Karpas-422 (cell line): ENCODE results near the gene LSM4. TPM values are rescaled to one million over a fixed set of nuclear protein-coding genes. Genes with fewer than 3 reads are reported as not detected.

ENCODE experiments used
- DNase-seq: peaks from one replicate; pipeline ENCODE4 v3.0.0-alpha.2; 2015
- H2AFZ ChIP-seq: fragments of 200-600 bp; sonication (generic); 2 replicates; pipeline ENCODE4 v1.6.1; 2014; ENCODE audit warnings: antibody characterized with exemption, low read length, mixed read lengths
- H3K27ac ChIP-seq: fragments of 200-600 bp; sonication (generic); 2 replicates; pipeline ENCODE4 v1.5.1; 2014; ENCODE audit warnings: mild to moderate bottlenecking, low read length, moderate library complexity
- H3K27me3 ChIP-seq: fragments of 200-600 bp; sonication (generic); 2 replicates; pipeline ENCODE4 v1.6.1; 2014; ENCODE audit warnings: low read length, mixed read lengths
- H3K36me3 ChIP-seq: fragments of 200-600 bp; sonication (generic); 2 replicates; pipeline ENCODE4 v1.6.1; 2014; ENCODE audit warnings: low read length, mixed read lengths; ENCODE audit not compliant: insufficient read depth
- H3K4me1 ChIP-seq: fragments of 200-600 bp; sonication (generic); 2 replicates; pipeline ENCODE4 v1.6.1; 2014; ENCODE audit warnings: mild to moderate bottlenecking, low read length, mixed read lengths
- H3K4me2 ChIP-seq: fragments of 200-600 bp; sonication (generic); 2 replicates; pipeline ENCODE4 v1.6.1; 2014; ENCODE audit warnings: low read length, low read depth, mild to moderate bottlenecking; ENCODE audit not compliant: poor library complexity, severe bottlenecking
- H3K4me3 ChIP-seq: fragments of 200-600 bp; sonication (generic); 2 replicates; pipeline ENCODE4 v1.5.1; 2014; ENCODE audit warnings: mild to moderate bottlenecking, antibody characterized with exemption, low read length, mixed read lengths
- H3K79me2 ChIP-seq: fragments of 200-600 bp; sonication (generic); 2 replicates; pipeline ENCODE4 v1.6.1; 2014; ENCODE audit warnings: mild to moderate bottlenecking, low read length, mixed read lengths
- H3K9ac ChIP-seq: fragments of 200-600 bp; sonication (generic); 2 replicates; pipeline ENCODE4 v1.6.0; 2014; ENCODE audit warnings: low read length
- H3K9me2 ChIP-seq: fragments of 200-600 bp; sonication (generic), shearing (Covaris generic); replicated peaks from 2 replicates; pipeline ENCODE4 v1.6.0; 2014; ENCODE audit warnings: mild to moderate bottlenecking, low read length, moderate library complexity; ENCODE audit not compliant: insufficient read depth
- H3K9me3 ChIP-seq: fragments of 300-700, 200-600 bp; sonication (generic); 2 replicates; pipeline ENCODE4 v1.6.1; 2014; ENCODE audit warnings: low read length, mixed read lengths
- H4K20me1 ChIP-seq: fragments of 200-600 bp; sonication (generic); 2 replicates; pipeline ENCODE4 v1.6.1; 2014; ENCODE audit warnings: mild to moderate bottlenecking, antibody characterized with exemption, low read length, low read depth; ENCODE audit not compliant: insufficient read depth
- total RNA-seq: library from RNA; depleted of rRNA; stranded (reverse); fragments of >200 nt; shearing (Covaris generic); gene quantifications from 2 replicates; pipeline ENCODE4 v1.2.3, GENCODE V29; 2014; ENCODE audit warnings: low replicate concordance

The LSM4 gene
- total RNA-seq, 1 experiment from 2014 or later, result 198 TPM

DNA sequence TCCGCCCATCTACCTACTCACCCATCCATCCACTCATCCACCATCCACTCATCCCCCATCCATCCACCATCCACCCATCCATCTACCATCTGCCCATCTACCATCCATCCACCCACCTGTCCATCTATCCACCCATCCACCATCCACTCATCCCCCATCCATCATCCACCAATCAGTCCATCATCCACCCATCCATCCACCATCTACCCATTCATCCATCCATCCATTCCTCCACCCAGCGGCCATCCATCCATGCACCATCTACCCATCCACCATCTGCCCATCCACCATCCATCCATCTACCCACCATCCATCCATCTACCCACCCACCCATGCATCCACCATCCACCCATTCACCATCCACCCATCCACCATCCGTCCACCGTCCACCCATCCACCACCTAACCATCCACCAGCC, 27.8 kb downstream of the LSM4 start:
- Histone ChIP-seq H4K20me1 (no peaks in the 10 kb centered on the region), H3K9me3 (no peaks in the 10 kb centered on the region), H3K79me2 (no peaks in the 10 kb centered on the region), H3K4me1 (peaks cover 31% of the 10 kb centered on the region), H3K27ac (no peak overlapping the region), H3K9ac (no peak overlapping the region), H3K4me2 (no peak overlapping the region), H3K9me2 (no peaks in the 10 kb centered on the region), H3K4me3 (no peak overlapping the region), H3K36me3 (no peaks in the 10 kb centered on the region), H2AFZ (no peak overlapping the region), H3K27me3 (no peaks in the 10 kb centered on the region)
- no peak for DNase-seq

- Histone ChIP-seq H3K4me3 (no peak overlapping the region), H3K27me3 (no peaks in the 10 kb centered on the region), H3K4me2 (no peak overlapping the region), H3K9me2 (no peaks in the 10 kb centered on the region), H3K9ac (no peak overlapping the region), H3K36me3 (no peaks in the 10 kb centered on the region), H2AFZ (no peak overlapping the region), H3K27ac (no peak overlapping the region), H3K4me1 (peaks cover 31% of the 10 kb centered on the region), H3K9me3 (no peaks in the 10 kb centered on the region), H4K20me1 (no peaks in the 10 kb centered on the region), H3K79me2 (no peaks in the 10 kb centered on the region)
- peak; percentile 76 for DNase-seq
Observed at GRCh38 chr19:18294467-18294864, 28.4 kb downstream of the LSM4 start.

DNA sequence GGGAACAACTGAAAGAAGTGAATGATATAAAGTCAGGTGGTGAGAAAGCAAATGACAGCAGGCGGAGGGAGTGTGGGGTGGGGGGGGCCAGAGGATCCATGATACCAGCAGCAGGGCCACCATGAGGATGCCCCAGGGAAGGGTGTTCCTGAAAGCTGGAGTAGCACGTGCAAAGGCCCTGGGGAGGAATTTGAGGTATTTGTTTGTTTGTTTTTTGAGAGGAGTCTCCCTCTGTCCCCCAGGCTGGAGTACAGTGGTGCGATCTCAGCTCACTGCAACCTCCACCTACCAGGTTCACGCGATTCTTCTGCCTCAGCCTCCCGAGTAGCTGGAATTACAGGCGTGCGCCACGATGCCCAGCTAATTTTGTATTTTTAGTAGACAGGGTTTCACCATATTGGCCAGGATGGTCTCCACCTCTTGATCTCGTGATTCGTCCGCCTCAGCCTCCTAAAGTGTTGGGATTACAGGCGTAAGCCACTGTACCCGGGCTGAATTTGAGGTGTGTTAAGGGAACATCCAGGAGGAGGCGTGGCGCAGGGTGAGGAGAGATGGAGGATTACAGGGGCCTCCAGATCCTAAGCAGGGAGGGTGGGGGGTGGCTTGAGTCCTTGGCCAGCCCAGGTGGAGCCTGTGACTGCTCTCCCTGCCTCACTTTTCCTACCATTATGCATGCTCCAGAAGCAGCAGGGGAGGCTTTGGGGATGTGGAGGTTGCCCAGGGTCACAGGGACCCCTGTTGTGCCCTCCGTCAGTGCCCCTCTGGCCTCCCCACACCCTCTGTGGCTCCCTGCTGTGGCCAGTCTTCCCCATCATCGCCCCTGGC, 29.0 kb downstream of the LSM4 start:
- H3K4me2 ChIP-seq, result no peak overlapping the region
- H3K4me1 ChIP-seq, result peaks cover 31% of the 10 kb centered on the region
- no peak overlapping the region for H2AFZ ChIP-seq
- H4K20me1 ChIP-seq, result no peaks in the 10 kb centered on the region
- no peaks in the 10 kb centered on the region for H3K36me3 ChIP-seq
- H3K9me2 ChIP-seq, result no peaks in the 10 kb centered on the region
- no peak overlapping the region for H3K4me3 ChIP-seq
- H3K27ac ChIP-seq, result no peak overlapping the region
- 0 out of 2 replicates have a peak overlapping the region, but pooled peaks have one; percentile 78 for H3K9ac ChIP-seq
- DNase-seq, result no peak
- no peaks in the 10 kb centered on the region for H3K9me3 ChIP-seq
- no peaks in the 10 kb centered on the region for H3K79me2 ChIP-seq
- no peaks in the 10 kb centered on the region for H3K27me3 ChIP-seq

- no peak for DNase-seq
Observed at GRCh38 chr19:18292810-18293641, 29.9 kb downstream of the LSM4 start.

GRCh38 chr19:18292462-18292809, 30.4 kb downstream of the LSM4 start:
- Histone ChIP-seq H3K27me3 (no peaks in the 10 kb centered on the region), H3K4me3 (peak overlapping the region; percentile 69), H4K20me1 (no peaks in the 10 kb centered on the region), H3K9me3 (no peaks in the 10 kb centered on the region), H3K9me2 (no peaks in the 10 kb centered on the region), H3K36me3 (no peaks in the 10 kb centered on the region), H3K4me1 (peaks cover 31% of the 10 kb centered on the region), H3K27ac (no peak overlapping the region), H3K79me2 (no peaks in the 10 kb centered on the region), H2AFZ (peak overlapping the region; percentile 67), H3K9ac (peak overlapping the region; percentile 78), H3K4me2 (peak overlapping the region; percentile 79)
- DNase-seq, result no peak

More at GRCh38 chr19:18292810-18293641, 29.9 kb downstream of the LSM4 start:
- H3K36me3 ChIP-seq, result no peaks in the 10 kb centered on the region
- no peaks in the 10 kb centered on the region for H4K20me1 ChIP-seq
- no peaks in the 10 kb centered on the region for H3K9me3 ChIP-seq
- peak overlapping the region; percentile 67; the same call in 1 of the 2 replicates for H2AFZ ChIP-seq
- H3K27ac ChIP-seq, result no peak overlapping the region
- no peaks in the 10 kb centered on the region for H3K79me2 ChIP-seq
- peaks cover 31% of the 10 kb centered on the region for H3K4me1 ChIP-seq
- no peaks in the 10 kb centered on the region for H3K9me2 ChIP-seq
- H3K4me2 ChIP-seq, result peak overlapping the region; percentile 79
- peak overlapping the region; percentile 78 for H3K9ac ChIP-seq
- no peaks in the 10 kb centered on the region for H3K27me3 ChIP-seq
- peak overlapping the region; percentile 69 for H3K4me3 ChIP-seq

- no peaks in the 10 kb centered on the region for H3K27me3 ChIP-seq
- no peaks in the 10 kb centered on the region for H3K79me2 ChIP-seq
- H3K36me3 ChIP-seq, result no peaks in the 10 kb centered on the region
- no peak overlapping the region for H3K27ac ChIP-seq
- peak overlapping the region; percentile 69 for H3K4me3 ChIP-seq
- peak overlapping the region; percentile 67 for H2AFZ ChIP-seq
- peak; percentile 79 for DNase-seq
- no peaks in the 10 kb centered on the region for H4K20me1 ChIP-seq
- no peaks in the 10 kb centered on the region for H3K9me2 ChIP-seq
- H3K4me1 ChIP-seq, result peaks cover 31% of the 10 kb centered on the region
- H3K9me3 ChIP-seq, result no peaks in the 10 kb centered on the region
- H3K4me2 ChIP-seq, result peak overlapping the region; percentile 79
- H3K9ac ChIP-seq, result peak overlapping the region; percentile 78
Observed at GRCh38 chr19:18291590-18292461, 31.1 kb downstream of the LSM4 start.

DNA sequence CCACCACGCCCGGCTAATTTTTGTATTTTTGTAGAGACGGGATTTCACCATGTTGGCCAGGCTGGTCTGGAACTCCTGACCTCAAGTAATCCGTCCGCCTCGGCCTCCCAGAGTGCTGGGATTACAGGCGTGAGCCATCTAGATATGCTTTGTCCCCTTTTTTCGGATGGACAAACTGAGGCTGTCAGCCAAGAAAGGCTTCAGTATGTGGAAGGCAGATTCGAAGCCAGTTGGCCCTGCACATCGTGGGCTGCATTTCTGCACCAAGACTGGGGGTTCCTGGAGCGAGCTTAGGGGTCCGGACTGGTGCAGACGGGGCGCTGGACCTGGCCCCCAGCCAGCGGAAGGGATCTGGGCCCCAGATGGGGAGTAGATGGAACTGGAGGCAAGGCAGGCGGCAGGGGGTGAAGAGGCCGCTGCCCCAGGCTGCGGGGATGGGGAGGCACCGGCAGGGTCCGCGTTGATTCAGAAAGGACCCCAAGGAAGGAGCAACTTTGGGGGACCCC, 31.8 kb downstream of the LSM4 start:
- DNase-seq, result no peak
- Histone ChIP-seq H3K36me3 (no peaks in the 10 kb centered on the region), H3K79me2 (no peaks in the 10 kb centered on the region), H3K4me3 (peak overlapping the region; percentile 69; the same call in 1 of the 2 replicates), H3K4me2 (peak overlapping the region; percentile 79), H3K4me1 (peaks cover 31% of the 10 kb centered on the region), H3K9me2 (no peaks in the 10 kb centered on the region), H2AFZ (no peak overlapping the region; the same call in 1 of the 2 replicates), H3K27me3 (no peaks in the 10 kb centered on the region), H4K20me1 (no peaks in the 10 kb centered on the region), H3K9me3 (no peaks in the 10 kb centered on the region), H3K27ac (no peak overlapping the region), H3K9ac (peak overlapping the region; percentile 78)
